Inferior parietal cortex (tissue), 1 donor: ENCODE data around the gene CXCR2.
"Not testable (repeated sequence)": the region's sequence is repeated elsewhere in the genome, so short reads cannot be mapped to it uniquely, and the experiment has no call there.

Source experiments
- DNase-seq: peaks from one replicate; pipeline ENCODE4 v3.0.0-alpha.2; 2016; ENCODE audit errors: extremely low spot score

The CXCR2 gene

GRCh38 chr2:218130377-218130776 lies 4.5 kb downstream of the CXCR2 start:
- no peak for DNase-seq

- DNase-seq: no peak
These were observed 5.0 kb downstream of the CXCR2 start for GRCh38 chr2:218130822-218131221.

DNA sequence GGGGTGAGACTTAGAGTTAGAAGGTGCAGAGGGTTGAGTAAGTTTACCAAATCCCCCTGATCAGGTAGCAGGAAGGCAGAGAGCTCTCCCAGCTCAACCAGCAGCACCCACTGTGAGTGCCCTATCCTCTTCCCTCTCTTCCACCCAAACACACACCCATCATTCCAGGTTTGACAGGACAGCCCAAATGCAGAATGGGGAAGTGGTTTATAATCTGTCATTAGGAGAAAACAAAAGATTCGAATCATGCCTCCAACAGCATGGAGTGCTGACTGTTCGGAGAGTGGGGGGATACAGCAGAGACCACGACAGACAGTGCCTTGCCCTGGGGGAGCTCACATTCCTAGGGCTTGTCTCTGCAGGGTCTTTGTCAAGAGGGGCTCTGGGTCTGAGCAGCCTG lies 11.7 kb downstream of the CXCR2 start:
- DNase-seq: no peak

GRCh38 chr2:218138047-218138446 lies 12.2 kb downstream of the CXCR2 start:
- DNase-seq: no peak

GRCh38 chr2:218145124-218145523 lies 19.3 kb downstream of the CXCR2 start:
- DNase-seq: no peak

DNA sequence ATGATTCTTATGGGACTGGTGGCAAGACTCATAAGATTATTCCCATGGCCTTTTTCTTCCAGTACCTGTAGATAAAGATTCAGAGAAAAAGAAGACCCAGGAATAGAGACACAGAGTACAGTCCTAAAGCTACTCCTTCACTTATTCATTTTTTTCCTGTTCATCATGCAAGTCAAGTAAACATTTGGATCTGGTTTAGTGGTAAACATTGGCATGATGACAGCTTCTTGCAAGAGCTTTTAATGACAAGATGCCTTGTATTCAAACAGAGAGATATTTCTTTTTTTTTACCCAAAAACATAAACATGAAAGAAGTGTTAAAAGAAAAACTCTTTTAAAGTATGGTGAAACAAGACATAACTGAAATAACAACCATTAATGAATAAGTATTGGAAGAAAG lies 20.2 kb downstream of the CXCR2 start:
- no peak for DNase-seq

GRCh38 chr2:218149098-218149497 lies 23.3 kb downstream of the CXCR2 start:
- no peak for DNase-seq

GRCh38 chr2:218149848-218150440 lies 24.1 kb downstream of the CXCR2 start:
- no peak for DNase-seq

- DNase-seq: no peak
These were observed 26.3 kb downstream of the CXCR2 start for GRCh38 chr2:218152172-218152571.

DNA sequence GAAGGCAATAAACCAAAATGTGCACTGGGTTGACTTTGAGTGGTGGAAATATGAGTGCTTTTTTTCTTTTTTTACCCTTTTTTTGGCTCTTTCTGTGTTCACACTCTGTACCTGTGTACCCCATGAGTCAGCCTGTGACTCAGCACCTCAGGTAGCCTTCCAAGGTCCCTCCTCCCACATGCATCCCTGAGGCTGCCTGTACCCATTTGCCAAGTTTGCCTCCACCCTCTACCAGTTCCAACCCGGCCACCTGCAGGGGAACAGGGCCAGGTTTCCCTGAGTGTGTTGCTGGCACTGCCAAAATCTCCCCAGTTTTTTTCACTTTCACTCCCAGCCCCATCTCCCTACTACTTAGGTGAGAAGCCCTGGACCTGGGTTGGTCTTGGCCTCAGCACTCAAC lies 26.9 kb downstream of the CXCR2 start:
- DNase-seq: no peak

DNA sequence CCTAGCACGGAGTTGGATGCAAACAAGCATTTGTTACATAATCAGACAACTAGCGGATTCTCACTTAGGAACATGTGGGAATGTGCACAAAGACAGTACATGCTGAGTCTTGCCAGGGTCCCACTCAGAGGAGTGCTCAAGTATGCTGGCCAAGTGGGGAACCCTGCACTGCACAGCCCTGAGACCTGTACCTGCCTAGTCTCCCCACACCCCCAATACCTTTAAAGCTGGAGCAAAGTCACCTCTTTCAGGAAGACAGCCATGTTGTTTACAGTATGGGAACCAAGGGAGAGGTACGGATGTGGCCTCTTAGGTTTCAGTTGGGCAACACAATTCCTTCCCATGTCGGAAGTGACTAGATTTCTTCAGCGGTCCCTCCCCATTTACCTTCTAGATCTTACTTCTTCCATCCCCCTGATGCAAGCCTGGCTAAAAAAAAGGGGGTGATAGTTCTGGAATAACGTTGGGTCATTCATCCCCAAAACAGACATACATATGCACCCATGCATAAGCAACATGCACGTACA lies 30.2 kb downstream of the CXCR2 start:
- no peak for DNase-seq

DNA sequence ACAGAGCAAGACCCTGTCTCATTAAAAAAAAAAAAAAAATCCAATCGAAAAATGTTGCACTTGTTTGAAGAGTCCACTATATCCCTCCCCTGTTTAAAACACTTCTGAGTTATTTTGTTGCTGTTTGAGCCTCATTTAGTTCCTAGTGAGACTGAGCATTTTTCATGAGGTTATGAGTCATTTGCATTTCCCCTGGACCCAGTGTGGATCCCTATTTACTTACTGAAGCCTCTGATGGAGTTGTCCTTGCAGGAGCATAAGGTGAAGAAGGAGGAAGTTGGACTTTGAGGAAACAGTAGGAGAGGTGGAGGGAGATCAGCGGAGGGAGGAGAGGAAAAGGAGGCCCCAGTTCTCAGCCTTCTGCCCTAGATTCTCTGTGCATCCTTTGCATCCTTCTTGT lies 35.8 kb downstream of the CXCR2 start:
- DNase-seq: no peak

- DNase-seq: no peak
These were observed 37.0 kb downstream of the CXCR2 start for GRCh38 chr2:218162814-218163213.

- DNase-seq: no peak
These were observed 41.0 kb downstream of the CXCR2 start, which contains the start of gene CXCR1 for GRCh38 chr2:218166791-218167190. Gene CXCR1 (minus strand): TSS chr2:218166962. CDS start chr2:218165211, 1,751 bp downstream.

GRCh38 chr2:218168016-218168415 lies 42.2 kb downstream of the CXCR2 start:
- no peak for DNase-seq

DNA sequence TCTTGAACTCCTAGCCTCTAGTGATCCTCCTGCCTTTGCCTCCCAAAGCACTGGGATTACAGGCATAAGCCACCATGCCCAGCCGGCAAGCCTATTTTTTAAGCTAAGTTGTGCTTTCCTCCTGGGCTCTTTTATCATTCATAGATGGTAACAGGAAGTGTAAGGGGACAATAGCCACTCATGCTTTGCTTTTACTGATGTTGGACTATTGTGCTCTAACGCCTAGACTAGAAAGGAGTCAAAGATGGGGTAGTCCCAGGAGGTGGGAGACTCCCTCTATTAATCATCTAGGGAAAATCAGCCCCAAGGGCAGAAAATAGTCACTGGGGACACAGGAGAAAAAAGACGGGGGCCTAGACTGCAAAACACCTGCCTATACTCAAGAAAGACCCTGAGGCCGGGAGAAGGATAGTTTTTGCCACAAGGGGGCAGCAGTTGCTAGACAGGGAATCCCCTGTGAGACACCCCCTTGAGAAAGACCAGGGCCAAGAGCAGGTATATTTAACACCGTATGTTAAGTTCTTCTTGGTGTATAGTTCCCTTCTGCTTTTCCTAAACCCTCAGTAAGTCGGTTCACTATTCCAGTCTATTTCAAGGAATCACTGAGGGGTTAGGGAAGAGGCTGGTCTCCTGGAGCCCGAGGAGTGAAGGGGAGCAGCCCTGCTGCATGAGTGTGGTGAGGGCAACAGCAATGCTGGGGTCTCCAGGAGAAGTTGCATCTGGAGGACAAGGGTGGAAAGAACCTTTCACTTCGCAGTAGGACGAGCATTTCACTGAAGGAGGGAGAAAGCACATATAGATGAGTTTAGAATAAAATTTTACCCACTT lies 43.0 kb downstream of the CXCR2 start:
- peak; percentile 29 for DNase-seq

GRCh38 chr2:218169757-218170546 lies 44.1 kb downstream of the CXCR2 start:
- DNase-seq: no peak

- DNase-seq: not testable (repeated sequence)
These were observed 45.9 kb downstream of the CXCR2 start for GRCh38 chr2:218171744-218172143.

- no peak for DNase-seq
These were observed 47.0 kb downstream of the CXCR2 start for GRCh38 chr2:218172845-218173244.

GRCh38 chr2:218179782-218180181 lies 54.0 kb downstream of the CXCR2 start:
- DNase-seq: no peak

DNA sequence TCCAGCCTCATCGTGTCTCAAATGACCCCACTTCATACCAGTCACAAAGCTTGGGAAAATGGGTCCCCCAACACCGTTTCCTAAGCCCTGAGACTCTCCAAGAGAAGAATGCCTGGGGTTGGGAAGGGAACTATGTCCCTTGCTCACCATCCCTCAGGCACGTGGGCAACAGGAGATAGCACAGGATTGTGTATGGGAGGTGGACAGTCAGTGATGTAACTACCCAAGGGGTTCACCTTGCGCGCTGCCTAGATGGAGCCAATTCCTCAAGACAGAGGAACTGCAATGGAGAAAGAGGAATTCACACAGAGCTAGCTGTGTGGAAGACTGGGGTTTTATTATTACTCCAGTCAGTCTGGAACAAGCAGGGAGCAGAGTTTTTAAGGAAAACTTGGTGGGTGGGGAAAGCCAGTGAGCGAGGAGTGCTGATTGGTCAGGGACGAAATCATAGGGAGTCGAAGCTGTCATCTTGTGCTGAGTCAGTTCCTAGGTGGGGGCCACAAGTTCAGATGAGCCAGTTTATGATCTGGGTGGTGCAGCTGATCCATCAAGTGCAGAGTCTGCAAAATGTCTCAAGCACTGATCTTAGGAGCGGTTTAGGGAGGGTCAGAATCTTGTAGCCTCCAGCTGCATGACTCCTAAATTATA lies 54.8 kb downstream of the CXCR2 start:
- no peak for DNase-seq

DNA sequence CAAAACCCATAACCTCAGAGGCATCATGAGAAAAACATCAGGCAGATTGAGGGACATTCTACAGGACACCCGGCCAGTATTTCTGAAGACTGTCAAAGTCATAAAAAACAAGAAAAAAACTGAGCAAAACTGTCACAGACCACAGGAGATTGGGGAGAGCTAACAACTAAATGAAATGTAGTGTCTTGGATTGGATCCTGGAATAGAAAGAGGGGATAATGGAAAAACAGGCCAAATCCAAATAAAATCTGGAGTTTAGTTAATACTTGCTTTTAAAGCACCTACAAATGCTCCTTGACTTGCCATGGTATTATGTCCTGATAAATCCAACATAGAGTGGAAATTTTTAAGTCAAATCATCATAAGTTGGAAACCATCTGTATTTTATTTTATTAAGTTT lies 58.5 kb downstream of the CXCR2 start:
- DNase-seq: no peak
